ENCODE data around the gene TNNT3. TPM values are rescaled to one million over a fixed set of nuclear protein-coding genes. Genes with fewer than 3 reads are reported as not detected.

The TNNT3 gene
- total RNA-seq, 2 donors from 2014 or later = not detected

GRCh38 chr11:1877211-1878136 lies 42.0 kb upstream of the TNNT3 start:
- no peak overlapping the region for H3K4me3 Mint-ChIP-seq
- no peaks in the 10 kb centered on the region for H3K9me3 Mint-ChIP-seq
- no peaks in the 10 kb centered on the region for H3K9me3 ChIP-seq (ENCODE audit: control insufficient read depth, low read length)
- no peaks in the 10 kb centered on the region for H3K4me1 Mint-ChIP-seq
- TF ChIP-seq CTCF (conservative IDR thresholded peaks at IDR 0.05) = no peak
- no peaks in the 10 kb centered on the region for H3K4me1 ChIP-seq (ENCODE audit: control insufficient read depth, insufficient read depth, low read length)
- no peaks in the 10 kb centered on the region for H3K27me3 Mint-ChIP-seq (ENCODE audit: insufficient read depth)
- no peak for DNase-seq
- no peak overlapping the region for H3K27ac Mint-ChIP-seq
- no peak overlapping the region for H3K27ac ChIP-seq (ENCODE audit: low read depth, low read length)
- H3K36me3 Mint-ChIP-seq (ENCODE audit: low read depth) = no peaks in the 10 kb centered on the region
- no peak overlapping the region for H3K4me3 ChIP-seq (ENCODE audit: low read length)
- no peaks in the 10 kb centered on the region for H3K36me3 ChIP-seq (ENCODE audit: control insufficient read depth, insufficient read depth, low read length)
- H3K27me3 ChIP-seq (ENCODE audit: control insufficient read depth, insufficient read depth, low read length, poor library complexity, severe bottlenecking) = no peaks in the 10 kb centered on the region
- H3K9ac ChIP-seq (ENCODE audit: extremely low read depth, low read length, poor library complexity, severe bottlenecking) = no peak overlapping the region
- 89 to 92% methylated on average over 26 to 33 of the region's 33 CpGs for whole genome bisulfite sequencing, 2 experiments (ENCODE audit: insufficient coverage in 1 of 2, insufficient read length in 1 of 2)

- H3K36me3 Mint-ChIP-seq (ENCODE audit: low read depth) = no peaks in the 10 kb centered on the region
- no peak overlapping the region for H3K27ac Mint-ChIP-seq
These were observed 41.1 kb upstream of the TNNT3 start for GRCh38 chr11:1878137-1879031.

More at GRCh38 chr11:1878137-1879031, 41.1 kb upstream of the TNNT3 start:
- no peak for DNase-seq
- H3K36me3 ChIP-seq (ENCODE audit: control insufficient read depth, insufficient read depth, low read length) = no peaks in the 10 kb centered on the region
- no peak overlapping the region for H3K4me3 ChIP-seq (ENCODE audit: low read length)
- no peaks in the 10 kb centered on the region for H3K9me3 ChIP-seq (ENCODE audit: control insufficient read depth, low read length)
- H3K9ac ChIP-seq (ENCODE audit: extremely low read depth, low read length, poor library complexity, severe bottlenecking) = no peak overlapping the region
- TF ChIP-seq CTCF (conservative IDR thresholded peaks at IDR 0.05) = no peak
- Mint-ChIP-seq H3K9me3 (no peaks in the 10 kb centered on the region), H3K27me3 (ENCODE audit: insufficient read depth) (no peaks in the 10 kb centered on the region), H3K4me1 (no peaks in the 10 kb centered on the region), H3K4me3 (no peak overlapping the region)
- H3K27ac ChIP-seq (ENCODE audit: low read depth, low read length) = no peak overlapping the region
- WGBS, 2 experiments (ENCODE audit: insufficient coverage in 1 of 2, insufficient read length in 1 of 2) = 88 to 95% methylated on average over 17 to 30 of the region's 30 CpGs
- H3K27me3 ChIP-seq (ENCODE audit: control insufficient read depth, insufficient read depth, low read length, poor library complexity, severe bottlenecking) = no peaks in the 10 kb centered on the region
- H3K4me1 ChIP-seq (ENCODE audit: control insufficient read depth, insufficient read depth, low read length) = no peaks in the 10 kb centered on the region

All from endodermal cell (in vitro differentiated cells).